LNCAP (cell line): ENCODE results near the gene FBXW9.

ENCODE experiments used
- CTCF ChIP-seq: fragments of 450-650 bp; IDR thresholded peaks from 2 replicates; pipeline ENCODE4 v1.5.1; 2017; ENCODE audit warnings: mild to moderate bottlenecking

Gene FBXW9

GRCh38 chr19:12670159-12670928, 26.1 kb downstream of the FBXW9 start:
- TF ChIP-seq CTCF: no peak

- no peak for TF ChIP-seq CTCF
Measured at GRCh38 chr19:12669270-12670158, 26.9 kb downstream of the FBXW9 start.

DNA sequence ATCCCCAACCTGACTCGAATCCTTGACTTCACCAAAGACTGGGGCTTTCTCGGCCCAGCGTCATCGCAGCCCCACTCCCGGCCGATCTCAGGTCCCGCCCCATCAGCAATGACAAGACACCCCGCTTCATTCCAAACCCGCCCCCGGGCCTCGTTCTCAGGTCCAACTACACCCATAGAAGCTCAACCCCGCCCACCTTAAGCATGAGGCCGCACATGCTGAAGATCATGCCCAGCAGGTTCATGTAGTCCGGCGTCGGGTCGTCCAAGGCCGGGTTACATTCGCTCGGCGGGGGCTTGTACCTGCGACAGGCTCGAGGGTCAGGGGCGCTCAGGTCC, 27.5 kb downstream of the FBXW9 start:
- TF ChIP-seq CTCF: no peak

DNA sequence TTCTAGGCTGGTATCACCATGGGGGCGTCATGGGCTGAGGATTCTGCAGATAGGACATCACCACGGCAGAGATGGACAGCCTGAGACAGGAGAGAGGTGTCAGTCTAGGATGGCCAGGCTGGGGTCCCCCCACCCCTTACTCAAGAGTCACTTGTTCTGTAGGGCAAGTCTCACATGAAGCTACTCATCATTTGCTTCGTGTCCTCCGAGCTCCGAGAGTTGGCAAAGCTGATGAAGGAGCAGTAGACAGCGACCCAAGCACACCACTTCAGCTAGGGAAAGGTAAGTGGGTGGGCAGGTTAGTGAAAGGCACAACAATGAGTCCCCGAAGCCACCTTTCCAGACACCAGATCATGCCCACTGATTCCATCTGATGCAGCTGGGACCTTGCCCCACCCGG, 28.1 kb downstream of the FBXW9 start:
- no peak for TF ChIP-seq CTCF

GRCh38 chr19:12667731-12668302, 28.6 kb downstream of the FBXW9 start:
- no peak for TF ChIP-seq CTCF

- no peak for TF ChIP-seq CTCF
Measured at GRCh38 chr19:12666265-12667048, 30.0 kb downstream of the FBXW9 start, which contains the start of the genes MAN2B1 and WDR83. Gene MAN2B1 (minus strand): TSS chr19:12666742. CDS start chr19:12666701, 41 bp downstream. Gene WDR83 (plus strand): TSS chr19:12666807. CDS start chr19:12669791, 2,984 bp downstream.
